Spleen (tissue), 11 donors: ENCODE measurements around the gene PPT2. TPM values are rescaled to one million over a fixed set of nuclear protein-coding genes. Genes with fewer than 3 reads are reported as not detected.

Experiments
- DNase-seq: peaks from one replicate; pipeline ENCODE4 v3.0.0-alpha.2; 2020
- H3K27ac ChIP-seq, 8 donors: fragments of 200-600 bp; sonication (generic) in 7 of 8; 1 replicate in 4 of 8; 2 replicates in 4 of 8; pipeline versions ENCODE4 v1.5.0 to v1.8.0; 2016 to 2021; ENCODE audit warnings: inconsistent platforms in 4 of 8, mild to moderate bottlenecking in 4 of 8, moderate library complexity in 1 of 8
- H3K27me3 ChIP-seq, 7 donors: fragments of 200-600 bp; sonication (generic) in 6 of 7; replicated peaks in 1 of 7; 1 replicate in 4 of 7; 2 replicates in 3 of 7; pipeline versions ENCODE4 v1.5.0 to v1.8.0; 2016 to 2021; ENCODE audit warnings: inconsistent platforms in 3 of 7, mild to moderate bottlenecking in 1 of 7
- H3K36me3 ChIP-seq, 6 donors: fragments of 200-600 bp; sonication (generic) in 5 of 6; 1 replicate in 4 of 6; 2 replicates in 2 of 6; pipeline versions ENCODE4 v1.5.0 to v1.8.0; 2016 to 2021; ENCODE audit warnings: inconsistent platforms in 2 of 6
- H3K4me1 ChIP-seq, 6 donors: fragments of 200-600 bp; sonication (generic) in 5 of 6; 1 replicate in 3 of 6; 2 replicates in 3 of 6; pipeline versions ENCODE4 v1.5.0 to v1.8.0; 2016 to 2021; ENCODE audit warnings: inconsistent platforms in 3 of 6
- H3K4me3 ChIP-seq, 8 donors: fragments of 200-600 bp; sonication (generic) in 7 of 8; 1 replicate in 4 of 8; 2 replicates in 4 of 8; pipeline versions ENCODE4 v1.5.0 to v1.8.0; 2016 to 2021; ENCODE audit warnings: inconsistent platforms in 4 of 8, mild to moderate bottlenecking in 4 of 8, moderate library complexity in 2 of 8
- H3K9me3 ChIP-seq, 8 donors: fragments of 200-600 bp; sonication (generic) in 7 of 8; 1 replicate in 4 of 8; 2 replicates in 4 of 8; pipeline versions ENCODE4 v1.5.0 to v1.8.0; 2016 to 2021; ENCODE audit warnings: inconsistent platforms in 4 of 8
- POLR2A ChIP-seq, 3 donors: fragments of 450-650 bp; IDR thresholded peaks; one replicate each; pipeline ENCODE4 v1.5.1; 2017; ENCODE audit warnings: antibody characterized with exemption in 3 of 3, mild to moderate bottlenecking in 1 of 3
- POLR2AphosphoS5 ChIP-seq, 3 donors: sonication (generic); formaldehyde crosslinking; IDR thresholded peaks; one replicate each; pipeline ENCODE4 v1.5.1; 2017; ENCODE audit warnings: antibody characterized with exemption in 3 of 3
- WGBS, 5 donors: extraction: QIAGEN DNeasy Blood & Tissue Kit in 3 of 5; methylation state at CpG; one replicate each; pipeline versions ENCODE4 v1.1.5 to v1.1.7; 2013 to 2018; 5-methylcytosine and 5-hydroxymethylcytosine counted together
- intact Hi-C: fragments of 100-400 bp; cut with DNase I; formaldehyde crosslinking; loops from one replicate; pipeline ENCODE4 v1.15.0; 2023; ENCODE audit warnings: low total_unique reads
- polyA plus RNA-seq, 3 donors: library from polyadenylated mRNA; stranded (reverse); fragments of 200-250 nt; gene quantifications; one replicate each; pipeline ENCODE4 v1.2.1, GENCODE V29; 2013
- total RNA-seq, 7 donors: library from RNA; depleted of rRNA in 3 of 7; stranded (reverse); fragments of >200 nt in 3 of 7; fragmentation: NEBNext Ultra II Directional in 4 of 7; extraction: Animal tissue kit (Norgen Biotek cat#: 25700) in 4 of 7; gene quantifications; one replicate each; pipeline versions ENCODE4 v1.1.0 to v1.2.1, GENCODE V29; 2016 to 2021
- TF ChIP-seq, protein P1 (sequence below), 11 experiments: fragments of 200-600 bp in 7 of 11; fragments of 450-650 bp in 4 of 11; sonication (generic) in 4 of 11; IDR thresholded peaks in 8 of 11; conservative IDR thresholded peaks in 3 of 11; 1 replicate in 7 of 11; 2 replicates in 4 of 11; pipeline versions ENCODE4 v1.4.0 to v1.8.0; 2016 to 2021; ENCODE audit warnings: antibody characterized with exemption in 11 of 11, inconsistent platforms in 4 of 11, mild to moderate bottlenecking in 1 of 11
- donor health status: healthy with polysubstance abuse.
- donor health status: DM: no; HTN: no; CAD: no; lungs with moderate emphysema.
- donor health status: DM: no; HTN: no; CAD: no.
- donor health status: Bipolar disorder and iron deficiency.
- donor health status: healthy.
- donor health status: DM: no; HTN: no; CAD: no.
- donor health status: DM: yes; HTN: yes; CAD: no.

The PPT2 gene
- total and polyA plus RNA-seq, 10 donors: 2.3 to 26.7 (median 16.8) TPM

DNA sequence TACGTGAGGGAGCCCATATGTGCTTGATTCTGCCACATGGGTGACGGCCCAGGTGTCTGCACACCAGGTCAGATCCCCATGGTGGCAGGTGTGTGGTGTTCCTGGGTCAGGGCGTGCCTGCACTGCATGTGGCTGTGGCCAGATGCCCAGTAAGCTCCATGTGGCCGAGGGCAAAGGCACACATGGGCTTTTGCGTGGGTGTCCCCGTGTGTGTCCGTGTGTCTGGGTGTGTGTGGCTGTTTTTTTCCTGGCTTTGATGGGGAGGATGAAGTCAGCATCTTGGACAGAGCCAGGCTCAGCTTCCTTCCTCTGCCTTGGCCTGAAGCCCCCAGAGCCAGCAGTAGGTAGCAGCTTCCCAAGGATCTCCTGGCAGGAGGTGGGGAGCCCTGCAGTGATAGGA, 43.3 kb upstream of the PPT2 start:
- peak overlapping the region in 4 of 8 donors; percentile 12 to 83 (median 82) for H3K27ac ChIP-seq
- H3K27me3 ChIP-seq: peaks cover 0 to 19% (median 0%) of the 10 kb centered on the region in 7 donors
- H3K36me3 ChIP-seq: peaks cover 0 to 48% (median 9%) of the 10 kb centered on the region in 6 donors
- WGBS, 5 donors: 62 to 85% (median 68%) methylated on average over 2 to 7 of the region's 7 CpGs
- TF ChIP-seq POLR2AphosphoS5 (IDR thresholded peaks at IDR 0.05): peak; percentile 50 to 78 (median 61)
- TF ChIP-seq, protein P1, sequence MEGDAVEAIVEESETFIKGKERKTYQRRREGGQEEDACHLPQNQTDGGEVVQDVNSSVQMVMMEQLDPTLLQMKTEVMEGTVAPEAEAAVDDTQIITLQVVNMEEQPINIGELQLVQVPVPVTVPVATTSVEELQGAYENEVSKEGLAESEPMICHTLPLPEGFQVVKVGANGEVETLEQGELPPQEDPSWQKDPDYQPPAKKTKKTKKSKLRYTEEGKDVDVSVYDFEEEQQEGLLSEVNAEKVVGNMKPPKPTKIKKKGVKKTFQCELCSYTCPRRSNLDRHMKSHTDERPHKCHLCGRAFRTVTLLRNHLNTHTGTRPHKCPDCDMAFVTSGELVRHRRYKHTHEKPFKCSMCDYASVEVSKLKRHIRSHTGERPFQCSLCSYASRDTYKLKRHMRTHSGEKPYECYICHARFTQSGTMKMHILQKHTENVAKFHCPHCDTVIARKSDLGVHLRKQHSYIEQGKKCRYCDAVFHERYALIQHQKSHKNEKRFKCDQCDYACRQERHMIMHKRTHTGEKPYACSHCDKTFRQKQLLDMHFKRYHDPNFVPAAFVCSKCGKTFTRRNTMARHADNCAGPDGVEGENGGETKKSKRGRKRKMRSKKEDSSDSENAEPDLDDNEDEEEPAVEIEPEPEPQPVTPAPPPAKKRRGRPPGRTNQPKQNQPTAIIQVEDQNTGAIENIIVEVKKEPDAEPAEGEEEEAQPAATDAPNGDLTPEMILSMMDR (IDR thresholded peaks at IDR 0.05 in 8 of 11, conservative IDR thresholded peaks at IDR 0.05 in 3 of 11): no peak
- H3K9me3 ChIP-seq: no peaks in the 10 kb centered on the region
- no peak for DNase-seq
- no peak overlapping the region for H3K4me3 ChIP-seq
- H3K4me1 ChIP-seq: peaks cover 9 to 95% (median 55%) of the 10 kb centered on the region in 6 donors
- intact Hi-C loops: no loop called here

DNA sequence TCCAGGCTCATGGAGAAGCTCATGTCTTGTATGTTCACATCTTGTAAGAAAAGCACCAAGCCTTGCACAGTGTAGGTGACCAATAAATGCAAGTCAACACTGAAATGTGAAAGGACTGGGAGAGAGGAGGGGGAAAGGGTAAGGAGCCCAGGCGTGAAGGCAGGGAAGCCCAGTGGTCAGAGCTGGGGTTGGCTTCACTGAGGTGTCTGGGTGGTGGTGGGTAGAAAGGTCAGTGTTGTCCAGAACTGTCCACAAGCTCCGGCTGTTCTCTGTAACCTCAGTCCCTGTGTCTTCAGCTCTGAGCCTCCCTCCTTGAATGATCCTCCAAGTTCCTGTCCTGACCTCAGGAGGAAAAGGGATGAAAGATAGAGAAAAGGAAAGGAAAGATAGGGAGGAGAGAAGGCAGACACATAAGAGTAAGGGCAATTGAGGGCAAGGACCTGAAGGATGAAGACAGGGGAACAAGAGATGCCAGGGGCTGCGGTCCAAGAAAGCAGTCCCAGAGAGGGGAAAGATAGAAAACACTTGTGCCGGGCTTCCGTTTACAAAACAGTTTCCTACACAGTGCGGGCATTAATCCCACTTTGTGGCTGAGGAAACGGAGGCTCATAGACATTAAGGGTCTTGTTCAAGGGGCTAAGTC, 42.4 kb upstream of the PPT2 start:
- intact Hi-C loops: no loop called here
- Histone ChIP-seq H3K27me3 (peaks cover 0 to 19% (median 0%) of the 10 kb centered on the region in 7 donors), H3K27ac (peak overlapping the region in 5 of 8 donors; percentile 12 to 83 (median 64)), H3K36me3 (peaks cover 0 to 58% (median 18%) of the 10 kb centered on the region in 6 donors), H3K9me3 (no peaks in the 10 kb centered on the region), H3K4me1 (peaks cover 9 to 91% (median 51%) of the 10 kb centered on the region in 6 donors), H3K4me3 (no peak overlapping the region)
- WGBS, 5 donors: 64 to 95% (median 76%) methylated on average over 7 of the region's 7 CpGs
- no peak for DNase-seq
- TF ChIP-seq POLR2A (IDR thresholded peaks at IDR 0.05) (no peak), POLR2AphosphoS5 (IDR thresholded peaks at IDR 0.05) (peak in 1 of 3 donors; percentile 4)

DNA sequence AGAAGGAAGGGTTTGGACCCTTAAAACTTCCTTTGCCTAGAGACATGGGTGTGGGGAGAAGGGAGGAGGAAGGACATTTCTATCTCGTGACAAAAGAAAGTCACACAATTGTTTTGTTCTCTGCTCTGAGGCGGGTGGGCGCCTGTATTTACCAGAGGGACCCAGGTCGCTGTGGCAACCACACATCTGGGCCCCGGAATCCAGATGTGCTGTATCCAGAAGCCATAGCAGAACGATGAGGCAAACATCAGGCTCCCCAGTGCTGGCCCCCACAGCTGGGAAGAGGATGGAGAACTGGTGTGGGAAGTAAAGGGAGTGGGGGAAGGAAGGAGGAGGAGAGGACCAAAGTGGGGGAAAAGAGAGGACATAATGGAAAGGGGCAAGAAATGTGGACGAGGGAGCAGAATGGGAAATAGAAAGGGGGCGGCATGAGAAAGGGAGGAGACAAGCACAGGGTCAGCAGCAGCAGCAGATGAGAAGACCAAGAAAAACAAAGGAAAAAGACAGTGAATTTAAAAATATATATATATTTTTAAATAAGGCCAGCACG, 41.4 kb upstream of the PPT2 start:
- intact Hi-C loops: no loop called here
- 74 to 82% (median 77%) methylated on average over 9 of the region's 9 CpGs for WGBS, 5 donors

DNA sequence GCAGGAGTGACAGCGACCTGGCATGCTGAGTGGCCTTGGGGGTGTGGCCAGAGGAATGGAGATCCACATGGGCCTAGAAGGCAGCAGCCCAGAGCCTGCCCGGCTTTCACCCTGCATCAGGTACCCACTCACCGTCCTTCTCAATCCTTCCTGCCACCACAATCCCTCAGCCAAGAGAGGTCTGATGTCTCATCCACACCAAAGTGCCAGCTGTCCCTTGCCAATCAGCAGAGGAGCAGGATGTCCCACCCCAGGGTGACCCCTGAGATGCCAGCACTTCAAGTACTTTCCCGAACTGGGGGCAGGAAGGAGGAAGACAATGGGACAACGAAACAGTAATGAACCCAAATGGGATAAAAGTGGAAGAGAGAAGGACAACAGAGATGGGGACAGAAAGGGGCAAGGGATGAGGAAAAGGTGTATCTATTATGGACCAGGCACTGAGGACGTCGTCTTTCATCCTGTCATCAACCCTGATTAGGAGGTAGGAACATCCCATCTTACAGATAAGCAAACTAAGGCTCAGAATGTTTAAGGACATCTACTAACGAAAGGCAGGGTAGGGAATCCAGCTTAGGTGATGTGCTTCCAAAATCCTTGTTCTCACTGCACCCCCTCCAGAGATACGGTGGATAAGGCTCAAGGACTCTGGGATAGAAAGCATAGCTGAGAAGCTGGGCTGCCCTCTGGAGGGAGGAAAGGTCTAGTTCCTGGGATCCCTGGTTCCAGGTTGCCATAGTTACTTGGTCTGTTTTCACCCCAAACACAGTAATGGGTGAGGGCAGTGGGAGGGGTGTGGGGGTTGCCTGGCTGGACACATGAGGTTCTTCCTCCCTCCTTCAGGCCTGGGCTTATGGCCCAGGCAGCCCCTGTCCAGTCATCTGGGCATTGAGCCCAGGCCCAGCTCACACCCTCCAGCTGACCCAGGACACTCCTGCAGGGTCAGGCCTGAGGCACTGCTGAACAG, 40.3 kb upstream of the PPT2 start:
- Histone ChIP-seq H3K4me1 (peaks cover 9 to 78% (median 37%) of the 10 kb centered on the region in 6 donors), H3K36me3 (peaks cover 2 to 79% (median 39%) of the 10 kb centered on the region in 6 donors), H3K27ac (peak overlapping the region in 7 of 8 donors; percentile 12 to 64 (median 59)), H3K9me3 (no peaks in the 10 kb centered on the region), H3K27me3 (peaks cover 0 to 3% (median 0%) of the 10 kb centered on the region in 7 donors), H3K4me3 (no peak overlapping the region)
- TF ChIP-seq POLR2A (IDR thresholded peaks at IDR 0.05) (no peak), POLR2AphosphoS5 (IDR thresholded peaks at IDR 0.05) (peak; percentile 60 to 77 (median 71))
- TF ChIP-seq, protein P1 (IDR thresholded peaks at IDR 0.05 in 8 of 11, conservative IDR thresholded peaks at IDR 0.05 in 3 of 11): peak in 6 of 11 experiments; percentile 3 to 41 (median 26)
- 62 to 83% (median 74%) methylated on average over 9 of the region's 9 CpGs for WGBS, 5 donors
- DNase-seq: peak; percentile 77
- intact Hi-C loops: no loop called here

More for the DNA sequence above, 41.4 kb upstream of the PPT2 start:
- Histone ChIP-seq H3K4me3 (no peak overlapping the region), H3K4me1 (peaks cover 9 to 81% (median 45%) of the 10 kb centered on the region in 6 donors), H3K27ac (peak overlapping the region in 6 of 8 donors; percentile 26 to 83 (median 54)), H3K36me3 (peaks cover 0 to 67% (median 27%) of the 10 kb centered on the region in 6 donors), H3K9me3 (no peaks in the 10 kb centered on the region), H3K27me3 (peaks cover 0 to 15% (median 0%) of the 10 kb centered on the region in 7 donors)
- TF ChIP-seq POLR2A (IDR thresholded peaks at IDR 0.05): no peak
- TF ChIP-seq POLR2AphosphoS5 (IDR thresholded peaks at IDR 0.05): no peak
- TF ChIP-seq, protein P1 (IDR thresholded peaks at IDR 0.05 in 8 of 11, conservative IDR thresholded peaks at IDR 0.05 in 3 of 11): no peak
- DNase-seq: no peak
